Endothelial cell of umbilical vein (primary cell): ENCODE data around the gene APOF. TPM values are rescaled to one million over a fixed set of nuclear protein-coding genes. Genes with fewer than 3 reads are reported as not detected.

Source experiments
- BruUV-seq: library from RNA; stranded (reverse); fragments of 400-500 nt; replicated peaks from 2 replicates; lab custom pipeline; 2021; lab: Mats Ljungman, UMichigan
- CTCF ChIA-PET: fragments of 300-600, 350-600 bp; sonication (Branson Sonifier 250); formaldehyde crosslinking; loops from one replicate; lab custom pipeline; 2021; ENCODE audit warnings: antibody characterized with exemption, inconsistent platforms; lab: Charles Lee
- POLR2A ChIA-PET: fragments of 300-600, 350-600 bp; sonication (Branson Sonifier 250); formaldehyde crosslinking; loops from one replicate; lab custom pipeline; 2021; ENCODE audit warnings: antibody characterized with exemption, inconsistent platforms; lab: Charles Lee
- DNase-seq: peaks from one replicate; pipeline ENCODE4 v3.0.0-alpha.2; 2011; ENCODE audit warnings: low read depth, low spot score
- FAIRE-seq: peaks from 2 replicates; lab custom pipeline; 2011; peaks lifted over from hg19 to GRCh38; lab: Jason Lieb, UNC
- H2AFZ ChIP-seq: 2 replicates; pipeline ENCODE4 v1.6.0; 2012; ENCODE audit warnings: low read depth, low read length, control low read depth, inconsistent platforms
- H3K27ac ChIP-seq: 2 replicates; pipeline ENCODE4 v1.5.1; 2011; ENCODE audit warnings: low read depth, mild to moderate bottlenecking, control low read depth, low read length, moderate library complexity; ENCODE audit not compliant: insufficient read depth
- H3K27me3 ChIP-seq, 2 experiments: 2 replicates each; pipeline versions ENCODE4 v1.6.0 to v1.6.1; 2011; ENCODE audit warnings: low read length in 2 of 2, mixed read lengths in 1 of 2; ENCODE audit not compliant: control insufficient read depth in 2 of 2, insufficient read depth in 2 of 2
- H3K36me3 ChIP-seq, 2 experiments: 2 replicates in 1 of 2; 3 replicates in 1 of 2; pipeline ENCODE4 v1.5.1; 2011; ENCODE audit warnings: low read length in 2 of 2, mild to moderate bottlenecking in 1 of 2, moderate library complexity in 1 of 2; ENCODE audit not compliant: control insufficient read depth in 2 of 2, insufficient read depth in 2 of 2; ENCODE audit errors: extremely low read depth in 1 of 2
- H3K4me1 ChIP-seq: 3 replicates; pipeline ENCODE4 v1.5.1; 2011; ENCODE audit warnings: mild to moderate bottlenecking, low read length; ENCODE audit not compliant: control insufficient read depth, insufficient read depth; ENCODE audit errors: extremely low read depth
- H3K4me2 ChIP-seq: 2 replicates; pipeline ENCODE4 v1.6.1; 2011; ENCODE audit warnings: low read length, control low read depth, mixed read lengths; ENCODE audit not compliant: insufficient read depth
- H3K4me3 ChIP-seq, 3 experiments: fragments of 200-600 bp in 1 of 3; sonication (generic), shearing (Covaris generic) in 1 of 3; replicated peaks in 1 of 3; 2 replicates each; pipeline ENCODE4 v1.5.1; 2011 to 2016; ENCODE audit warnings: control low read depth in 3 of 3, low read length in 3 of 3, mild to moderate bottlenecking in 2 of 3, inconsistent platforms in 1 of 3, low read depth in 1 of 3, moderate library complexity in 1 of 3; ENCODE audit not compliant: insufficient read depth in 1 of 3
- H3K79me2 ChIP-seq: 2 replicates; pipeline ENCODE4 v1.6.0; 2012; ENCODE audit warnings: low read length, inconsistent platforms; ENCODE audit not compliant: control insufficient read depth, insufficient read depth
- H3K9ac ChIP-seq: replicated peaks from 2 replicates; pipeline ENCODE3; 2011; ENCODE audit warnings: low read length, control low read depth; ENCODE audit not compliant: insufficient read depth; ENCODE audit errors: extremely low read depth
- H3K9me1 ChIP-seq: replicated peaks from 3 replicates; pipeline ENCODE4 v1.6.0; 2011; ENCODE audit warnings: mild to moderate bottlenecking, low read length; ENCODE audit not compliant: control insufficient read depth, insufficient read depth; ENCODE audit errors: extremely low read depth
- H3K9me3 ChIP-seq: replicated peaks from 2 replicates; pipeline ENCODE4 v1.5.1; 2012; ENCODE audit warnings: low read length, inconsistent platforms; ENCODE audit not compliant: control insufficient read depth, insufficient read depth
- H4K20me1 ChIP-seq: replicated peaks from 2 replicates; pipeline ENCODE3; 2011; ENCODE audit warnings: mild to moderate bottlenecking, low read length; ENCODE audit not compliant: control insufficient read depth, insufficient read depth; ENCODE audit errors: extremely low read depth
- EZH2 ChIP-seq: IDR thresholded peaks from 2 replicates; pipeline ENCODE4 v1.6.1; 2012; ENCODE audit warnings: borderline replicate concordance, low read depth, mild to moderate bottlenecking, moderate library complexity, low read length, inconsistent platforms; ENCODE audit not compliant: severe bottlenecking
- FOS ChIP-seq: IDR thresholded peaks from 2 replicates; pipeline ENCODE4 v1.6.1; 2011; ENCODE audit warnings: mild to moderate bottlenecking, low read length, moderate library complexity, borderline replicate concordance; ENCODE audit not compliant: insufficient read depth
- GATA2 ChIP-seq: IDR thresholded peaks from 2 replicates; pipeline ENCODE4 v1.7.0; 2011; ENCODE audit warnings: low read depth, mild to moderate bottlenecking, moderate library complexity, mixed read lengths, low read length; ENCODE audit not compliant: insufficient read length, insufficient read depth
- JUN ChIP-seq: IDR thresholded peaks from 2 replicates; pipeline ENCODE4 v1.6.1; 2011; ENCODE audit warnings: borderline replicate concordance, low read depth; ENCODE audit not compliant: insufficient read length, insufficient read depth
- MYC ChIP-seq: IDR thresholded peaks from one replicate; pipeline ENCODE4 v1.6.1; 2011; ENCODE audit warnings: mild to moderate bottlenecking, low read depth, low read length
- POLR2A ChIP-seq: IDR thresholded peaks from 2 replicates; pipeline ENCODE4 v1.6.1; 2012; ENCODE audit warnings: low read depth, mild to moderate bottlenecking, control low read depth, low read length
- POLR2AphosphoS5 ChIP-seq: IDR thresholded peaks from 2 replicates; pipeline ENCODE4 v1.6.1; 2012; ENCODE audit warnings: low read depth, mild to moderate bottlenecking, control low read depth, low read length, moderate library complexity; ENCODE audit not compliant: insufficient read depth
- dilution Hi-C: fragments of 300-500 bp; cut with MboI; formaldehyde crosslinking; loops from one replicate; pipeline ENCODE4 v1.15.0; 2019; ENCODE audit warnings: low sequenced_read_pairs; ENCODE audit not compliant: extremely low pct_ligation_motif_present
- intact Hi-C: fragments of 100-400 bp; cut with micrococcal nuclease; formaldehyde crosslinking; loops from one replicate; pipeline ENCODE4 v1.10.0; 2022
- polyA plus RNA-seq, 4 experiments: library from polyadenylated mRNA; depleted of rRNA in 3 of 4; stranded (reverse) in 3 of 4; unstranded in 1 of 4; fragments of >200 nt; gene quantifications; 2 replicates each; pipeline versions ENCODE4 v1.2.1 to v1.2.3, GENCODE V29; 2011 to 2012; ENCODE audit warnings: missing spikeins in 1 of 4
- total RNA-seq: library from RNA; stranded (reverse); gene quantifications from 2 replicates; pipeline ENCODE4 v1.2.3, GENCODE V29; 2021
- TF ChIP-seq, protein P1 (sequence below): IDR thresholded peaks from 2 replicates; pipeline ENCODE4 v1.6.1; 2011; ENCODE audit not compliant: insufficient read depth, insufficient read length
- TF ChIP-seq, protein P2 (sequence below), 2 donors: IDR thresholded peaks; 1 replicate in 1 of 2; 2 replicates in 1 of 2; pipeline ENCODE4 v1.5.1; 2011; ENCODE audit warnings: low read length in 2 of 2, mild to moderate bottlenecking in 2 of 2, moderate library complexity in 2 of 2, control low read depth in 1 of 2, inconsistent platforms in 1 of 2, low read depth in 1 of 2; ENCODE audit not compliant: insufficient read depth in 1 of 2; ENCODE audit errors: extremely low read depth in 1 of 2

The APOF gene
- total and polyA plus RNA-seq, 2 donors (not counting 3 experiments of a cell fraction or from before 2014, with no cell fraction given), result not detected

DNA sequence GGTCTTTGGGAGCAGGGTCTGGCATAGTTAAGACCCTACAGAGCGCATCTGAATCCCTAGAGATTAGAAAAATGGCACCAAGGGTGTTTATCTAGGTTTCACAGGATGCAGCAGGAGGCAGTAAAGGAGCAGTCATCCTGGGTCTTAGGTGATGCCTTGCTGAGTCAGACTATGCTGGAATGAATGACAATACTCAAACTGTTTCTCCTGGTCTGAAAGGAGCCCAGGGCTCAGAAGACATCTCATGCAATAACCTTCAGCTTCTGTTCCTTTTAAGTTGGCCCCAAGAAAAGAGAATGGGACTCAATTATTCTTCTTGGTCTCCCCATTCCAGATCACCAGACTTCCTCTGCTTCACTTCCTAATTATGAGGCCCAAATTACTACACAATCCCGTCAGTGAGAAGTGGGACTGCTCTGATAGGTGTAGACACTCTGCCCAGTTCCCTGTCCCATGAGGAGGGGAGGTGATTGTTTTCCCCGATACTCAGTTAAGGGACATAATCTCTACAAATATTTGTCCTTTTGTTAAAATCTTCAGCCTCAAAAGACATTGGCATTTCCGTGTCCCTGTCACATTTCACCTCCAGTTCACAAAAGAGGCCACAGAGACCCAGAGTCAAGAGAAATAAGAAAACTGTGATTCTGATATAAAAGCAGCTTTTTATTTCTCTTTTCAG is 14.8 kb upstream of the APOF start:
- H3K4me3 ChIP-seq, result no peak overlapping the region
- FAIRE-seq (peak; percentile 88), DNase-seq (peak; percentile 29)
- intact Hi-C loops, result loop anchor here (1.0 kb wide), 1 partner anchor 87 kb away; no protein-coding TSS in a partner anchor
- dilution Hi-C loops, result no loop called here
- no peaks in the 10 kb centered on the region for H3K9me1 ChIP-seq
- H3K27me3 ChIP-seq, result no peaks in the 10 kb centered on the region
- H3K9ac ChIP-seq, result no peak overlapping the region
- H3K36me3 ChIP-seq, result no peaks in the 10 kb centered on the region
- H3K27ac ChIP-seq, result no peak overlapping the region
- H3K4me1 ChIP-seq, result peaks cover 13% of the 10 kb centered on the region
- no peak overlapping the region for H3K4me2 ChIP-seq
- TF ChIP-seq, protein P1, sequence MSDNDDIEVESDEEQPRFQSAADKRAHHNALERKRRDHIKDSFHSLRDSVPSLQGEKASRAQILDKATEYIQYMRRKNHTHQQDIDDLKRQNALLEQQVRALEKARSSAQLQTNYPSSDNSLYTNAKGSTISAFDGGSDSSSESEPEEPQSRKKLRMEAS, result no peak
- TF ChIP-seq, protein P2, sequence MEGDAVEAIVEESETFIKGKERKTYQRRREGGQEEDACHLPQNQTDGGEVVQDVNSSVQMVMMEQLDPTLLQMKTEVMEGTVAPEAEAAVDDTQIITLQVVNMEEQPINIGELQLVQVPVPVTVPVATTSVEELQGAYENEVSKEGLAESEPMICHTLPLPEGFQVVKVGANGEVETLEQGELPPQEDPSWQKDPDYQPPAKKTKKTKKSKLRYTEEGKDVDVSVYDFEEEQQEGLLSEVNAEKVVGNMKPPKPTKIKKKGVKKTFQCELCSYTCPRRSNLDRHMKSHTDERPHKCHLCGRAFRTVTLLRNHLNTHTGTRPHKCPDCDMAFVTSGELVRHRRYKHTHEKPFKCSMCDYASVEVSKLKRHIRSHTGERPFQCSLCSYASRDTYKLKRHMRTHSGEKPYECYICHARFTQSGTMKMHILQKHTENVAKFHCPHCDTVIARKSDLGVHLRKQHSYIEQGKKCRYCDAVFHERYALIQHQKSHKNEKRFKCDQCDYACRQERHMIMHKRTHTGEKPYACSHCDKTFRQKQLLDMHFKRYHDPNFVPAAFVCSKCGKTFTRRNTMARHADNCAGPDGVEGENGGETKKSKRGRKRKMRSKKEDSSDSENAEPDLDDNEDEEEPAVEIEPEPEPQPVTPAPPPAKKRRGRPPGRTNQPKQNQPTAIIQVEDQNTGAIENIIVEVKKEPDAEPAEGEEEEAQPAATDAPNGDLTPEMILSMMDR (IDR thresholded peaks at IDR 0.05; ENCODE audit: extremely low read depth in 1 of 2, insufficient read depth in 1 of 2, low read depth in 1 of 2, low read length in 2 of 2), result peak in 1 of 2 donors; percentile 18
- no peak for TF ChIP-seq MYC
- TF ChIP-seq POLR2A, result no peak
- peak; percentile 40 for TF ChIP-seq GATA2
- no peak for TF ChIP-seq EZH2
- peak; percentile 66 for TF ChIP-seq FOS
- TF ChIP-seq JUN, result no peak
- no peak for TF ChIP-seq POLR2AphosphoS5
- no peaks in the 10 kb centered on the region for H3K9me3 ChIP-seq
- ChIA-PET CTCF (interaction anchor here (0.8 to 3.7 kb wide), 3 partner anchors 9 to 86 kb away, joined by 3 to 15 read pairs (median 3); no protein-coding TSS in a partner anchor), POLR2A (no interaction called here)
- no peaks in the 10 kb centered on the region for H4K20me1 ChIP-seq
- BruUV-seq, result no TSS peak
- H2AFZ ChIP-seq, result peak overlapping the region; percentile 69
- H3K79me2 ChIP-seq, result no peaks in the 10 kb centered on the region
